Adipocyte (in vitro differentiated cells): ENCODE measurements around the gene MMADHC.
A peak's percentile ranks its signal among the peaks of the same experiment; 100 is the strongest.

Experiments
- DNase-seq: peaks from one replicate; pipeline ENCODE4 v3.0.0-alpha.2; 2015; ENCODE audit warnings: low read depth
- H3K27me3 ChIP-seq: replicated peaks from 2 replicates; pipeline ENCODE4 v1.7.0; 2013; ENCODE audit warnings: mild to moderate bottlenecking, low read length, moderate library complexity; ENCODE audit not compliant: control insufficient read depth, insufficient read depth
- H3K36me3 ChIP-seq: 2 replicates; pipeline ENCODE4 v1.7.0; 2013; ENCODE audit warnings: low read length, mild to moderate bottlenecking, moderate library complexity; ENCODE audit not compliant: control insufficient read depth, insufficient read depth, severe bottlenecking
- H3K4me1 ChIP-seq: 2 replicates; pipeline ENCODE4 v1.7.0; 2013; ENCODE audit warnings: mild to moderate bottlenecking, low read length, moderate library complexity; ENCODE audit not compliant: control insufficient read depth, insufficient read depth
- H3K4me3 ChIP-seq: 2 replicates; pipeline ENCODE4 v1.7.0; 2013; ENCODE audit warnings: mild to moderate bottlenecking, low read length, moderate library complexity
- H3K9ac ChIP-seq: 2 replicates; pipeline ENCODE4 v1.7.0; 2013; ENCODE audit warnings: mild to moderate bottlenecking, low read length, moderate library complexity
- H3K9me3 ChIP-seq: 2 replicates; pipeline ENCODE4 v1.7.0; 2013; ENCODE audit warnings: mild to moderate bottlenecking, low read length, moderate library complexity; ENCODE audit not compliant: control insufficient read depth

The MMADHC gene

DNA sequence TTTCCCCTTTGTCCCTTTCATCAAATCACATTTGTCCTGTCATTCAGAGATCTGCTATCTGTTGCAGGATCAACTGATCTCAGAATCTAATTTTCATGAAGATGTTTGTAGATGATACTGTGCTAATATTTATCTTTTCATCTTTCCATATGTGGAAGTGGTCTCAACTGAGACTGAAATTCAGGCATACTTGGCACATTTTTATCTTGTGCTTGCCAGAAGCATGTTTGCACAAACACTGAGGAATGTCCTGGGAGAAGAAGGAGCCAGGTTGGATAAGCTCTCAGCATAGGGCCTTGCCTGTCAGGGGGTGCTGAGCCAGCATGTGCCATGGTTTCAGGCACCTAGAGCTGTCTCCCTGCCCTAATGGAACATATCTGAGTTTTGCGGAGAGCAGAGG is 24.5 kb upstream of the MMADHC start:
- no peak overlapping the region for H3K4me3 ChIP-seq
- DNase-seq, result peak; percentile 61
- H3K9ac ChIP-seq, result no peak overlapping the region
- peaks cover 17% of the 10 kb centered on the region for H3K4me1 ChIP-seq
- no peaks in the 10 kb centered on the region for H3K36me3 ChIP-seq
- no peaks in the 10 kb centered on the region for H3K27me3 ChIP-seq
- no peaks in the 10 kb centered on the region for H3K9me3 ChIP-seq

- H3K4me1 ChIP-seq, result peaks cover 9% of the 10 kb centered on the region
- no peak overlapping the region for H3K4me3 ChIP-seq
- H3K36me3 ChIP-seq, result no peaks in the 10 kb centered on the region
- no peaks in the 10 kb centered on the region for H3K9me3 ChIP-seq
- peak; percentile 8 for DNase-seq
- no peak overlapping the region for H3K9ac ChIP-seq
- no peaks in the 10 kb centered on the region for H3K27me3 ChIP-seq
These were observed 23.7 kb upstream of the MMADHC start for GRCh38 chr2:149611100-149611820.

- Histone ChIP-seq H3K9ac (no peak overlapping the region), H3K27me3 (no peaks in the 10 kb centered on the region), H3K36me3 (no peaks in the 10 kb centered on the region), H3K4me3 (no peak overlapping the region), H3K4me1 (no peaks in the 10 kb centered on the region), H3K9me3 (peaks cover 7% of the 10 kb centered on the region)
- DNase-seq, result no peak
These were observed 18.8 kb upstream of the MMADHC start for GRCh38 chr2:149606251-149606811.

- Histone ChIP-seq H3K36me3 (no peaks in the 10 kb centered on the region), H3K4me1 (no peaks in the 10 kb centered on the region), H3K9me3 (peaks cover 15% of the 10 kb centered on the region), H3K4me3 (no peak overlapping the region), H3K27me3 (no peaks in the 10 kb centered on the region), H3K9ac (no peak overlapping the region)
- no peak for DNase-seq
These were observed 15.7 kb upstream of the MMADHC start for GRCh38 chr2:149603248-149603647.

- Histone ChIP-seq H3K4me1 (peaks cover 7% of the 10 kb centered on the region), H3K4me3 (peak overlapping the region; percentile 30), H3K9me3 (peaks cover 15% of the 10 kb centered on the region), H3K36me3 (no peaks in the 10 kb centered on the region), H3K9ac (no peak overlapping the region), H3K27me3 (no peaks in the 10 kb centered on the region)
- no peak for DNase-seq
These were observed 13.7 kb upstream of the MMADHC start for GRCh38 chr2:149601141-149601796.

GRCh38 chr2:149597668-149598326 is 10.2 kb upstream of the MMADHC start:
- DNase-seq, result peak; percentile 93
- Histone ChIP-seq H3K36me3 (no peaks in the 10 kb centered on the region), H3K9ac (peak overlapping the region; percentile 56), H3K4me1 (peaks cover 7% of the 10 kb centered on the region), H3K27me3 (no peaks in the 10 kb centered on the region), H3K9me3 (peaks cover 15% of the 10 kb centered on the region), H3K4me3 (peak overlapping the region; percentile 75)

- Histone ChIP-seq H3K4me3 (peak overlapping the region; percentile 75), H3K4me1 (peaks cover 7% of the 10 kb centered on the region), H3K9ac (peak overlapping the region; percentile 23), H3K9me3 (peaks cover 15% of the 10 kb centered on the region), H3K36me3 (no peaks in the 10 kb centered on the region), H3K27me3 (no peaks in the 10 kb centered on the region)
- DNase-seq, result no peak
These were observed 9.6 kb upstream of the MMADHC start for GRCh38 chr2:149597050-149597667.

- no peak for DNase-seq
- no peaks in the 10 kb centered on the region for H3K27me3 ChIP-seq
- peaks cover 7% of the 10 kb centered on the region for H3K4me1 ChIP-seq
- H3K4me3 ChIP-seq, result no peak overlapping the region
- H3K9ac ChIP-seq, result no peak overlapping the region
- peaks cover 9% of the 10 kb centered on the region for H3K9me3 ChIP-seq
- H3K36me3 ChIP-seq, result no peaks in the 10 kb centered on the region
These were observed 8.9 kb upstream of the MMADHC start for GRCh38 chr2:149596471-149596870.

GRCh38 chr2:149595056-149595963 is 7.7 kb upstream of the MMADHC start:
- Histone ChIP-seq H3K27me3 (no peaks in the 10 kb centered on the region), H3K36me3 (no peaks in the 10 kb centered on the region), H3K9me3 (no peaks in the 10 kb centered on the region), H3K4me3 (no peak overlapping the region), H3K4me1 (peaks cover 7% of the 10 kb centered on the region), H3K9ac (peak overlapping the region; percentile 8)
- peak; percentile 59 for DNase-seq

GRCh38 chr2:149594411-149594810 is 6.8 kb upstream of the MMADHC start:
- Histone ChIP-seq H3K4me1 (peaks cover 7% of the 10 kb centered on the region), H3K27me3 (no peaks in the 10 kb centered on the region), H3K9ac (no peak overlapping the region), H3K36me3 (no peaks in the 10 kb centered on the region), H3K9me3 (no peaks in the 10 kb centered on the region), H3K4me3 (no peak overlapping the region)
- no peak for DNase-seq
